ENCODE results near the gene PRKCE. TPM values are rescaled to one million over a fixed set of nuclear protein-coding genes. Genes with fewer than 3 reads are reported as not detected.

PRKCE gene
- total RNA-seq, 1 experiment from 2014 or later = 10.3 TPM

DNA sequence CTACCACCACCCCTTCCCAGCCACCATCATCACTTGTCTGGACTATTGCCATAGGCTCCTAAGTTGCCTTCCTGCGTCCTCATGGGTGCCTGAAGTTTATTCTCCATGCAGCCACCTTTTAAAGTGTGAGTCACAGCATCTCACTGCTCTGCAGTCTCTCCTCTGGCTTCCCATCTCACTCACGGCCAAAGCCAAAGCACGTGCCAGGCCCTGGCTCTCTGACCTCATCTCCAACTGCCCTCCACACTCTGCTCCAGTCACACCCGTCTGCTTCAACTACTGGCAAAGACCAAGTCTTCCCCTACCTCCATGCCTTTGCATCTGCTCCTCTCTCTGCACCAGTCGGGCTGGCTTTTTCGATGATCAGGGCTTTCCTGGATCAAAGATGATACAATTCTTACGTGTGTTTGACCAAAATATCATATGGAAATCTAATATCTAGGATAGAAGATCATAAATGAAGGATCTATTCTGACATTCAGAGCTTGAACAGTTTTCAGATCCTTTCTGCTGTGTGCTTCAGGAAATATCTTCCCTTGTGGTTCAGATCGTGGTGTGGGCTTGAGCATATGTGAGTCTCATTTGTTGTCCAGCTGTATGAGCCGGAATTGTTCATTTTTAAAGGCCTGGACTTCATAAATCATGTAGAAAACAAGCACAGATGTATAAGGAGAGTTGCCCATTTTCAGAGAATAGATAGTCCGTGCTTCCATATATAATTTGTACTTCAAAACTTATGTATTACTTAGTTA, 175.6 kb downstream of the PRKCE start:
- DNase-seq (ENCODE audit: extremely low read depth, low read depth) = no peak

DNA sequence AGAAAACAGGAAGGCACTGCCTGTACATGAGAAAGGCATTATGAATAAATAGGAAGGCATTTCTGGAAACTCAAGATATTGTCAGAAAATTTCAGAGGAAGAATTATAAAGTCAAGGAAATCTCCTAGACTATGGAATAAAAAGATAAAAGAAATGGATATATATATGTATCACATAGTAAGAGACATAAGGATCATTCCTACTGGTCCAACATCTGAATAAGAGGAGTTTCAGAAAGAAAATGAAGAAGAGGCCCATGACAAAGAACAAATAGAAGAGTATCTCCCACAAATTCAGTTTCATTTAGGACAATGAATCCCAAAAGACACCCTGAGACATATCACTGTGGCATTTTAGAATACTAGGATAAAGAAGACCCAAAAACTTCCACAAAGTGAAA, 178.8 kb downstream of the PRKCE start:
- no peak for DNase-seq (ENCODE audit: extremely low read depth, low read depth)

DNA sequence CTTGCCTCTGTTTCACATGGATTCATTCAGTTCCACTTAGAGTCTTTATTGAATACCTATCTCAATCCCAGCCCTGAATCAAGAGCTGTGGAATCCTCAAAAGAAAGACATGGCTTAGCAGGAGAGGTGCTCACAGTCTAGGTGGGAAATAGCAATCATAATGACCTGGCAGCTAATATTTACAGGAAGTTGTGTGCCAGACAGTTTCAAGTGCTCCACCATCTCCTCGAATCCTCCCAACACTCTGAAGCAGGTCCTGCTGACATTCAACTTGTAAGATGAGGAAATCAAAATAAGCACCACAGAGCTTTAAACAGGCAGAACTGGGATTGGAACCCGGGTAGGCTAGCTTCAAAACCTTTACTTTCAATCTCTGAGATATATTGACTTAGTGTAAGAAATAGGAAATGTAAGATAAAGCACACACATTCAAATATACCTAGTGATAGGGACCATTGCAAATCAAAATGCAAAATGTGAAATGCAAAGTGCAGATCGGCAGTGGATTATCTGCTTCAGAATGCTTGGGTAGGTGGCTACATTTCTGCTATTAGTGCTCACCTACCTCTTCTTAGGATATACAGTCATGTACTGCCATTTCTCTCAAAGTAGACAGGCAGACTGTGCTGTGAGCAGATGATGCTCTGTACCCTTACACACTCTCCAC, 182.0 kb downstream of the PRKCE start:
- DNase-seq (ENCODE audit: extremely low read depth, low read depth) = no peak

DNA sequence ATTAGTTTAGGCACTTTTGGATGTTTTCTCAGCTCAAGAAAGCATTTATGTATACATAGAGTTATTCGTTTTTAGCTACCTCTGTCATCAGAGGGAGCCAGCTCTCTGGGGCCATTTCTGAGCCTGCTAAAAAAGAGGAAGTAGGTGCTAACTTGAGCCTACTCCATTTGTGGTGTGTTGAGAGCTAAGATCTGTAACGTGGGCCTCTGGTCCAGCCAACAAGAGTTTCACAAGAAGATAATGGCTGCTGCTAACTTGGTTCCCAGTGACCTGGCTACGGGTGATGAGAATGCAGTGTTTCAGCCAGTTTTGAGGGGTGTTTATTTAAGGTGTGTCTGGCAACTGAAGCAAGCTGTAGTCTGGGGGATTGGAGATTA, 182.5 kb downstream of the PRKCE start:
- DNase-seq (ENCODE audit: extremely low read depth, low read depth) = no peak

DNA sequence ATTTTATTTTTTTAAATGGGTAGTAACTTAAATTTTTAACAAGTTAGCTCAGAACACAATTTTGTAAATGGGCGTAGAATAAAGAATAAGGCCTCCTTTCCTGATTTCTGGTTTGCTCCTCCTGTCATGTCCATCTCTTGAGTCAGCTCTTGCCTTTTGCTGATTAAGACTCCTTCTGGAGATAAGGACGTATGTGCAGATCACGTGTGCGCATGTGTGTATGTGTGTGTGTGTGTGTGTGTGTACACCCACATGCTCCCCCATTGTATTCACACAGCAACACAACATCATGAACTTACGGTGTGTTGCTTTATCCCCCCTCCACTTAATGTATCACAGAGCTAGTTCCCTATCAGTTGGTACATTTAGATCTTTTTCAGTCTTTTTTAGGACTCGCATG, 182.9 kb downstream of the PRKCE start:
- DNase-seq (ENCODE audit: extremely low read depth, low read depth) = no peak

DNA sequence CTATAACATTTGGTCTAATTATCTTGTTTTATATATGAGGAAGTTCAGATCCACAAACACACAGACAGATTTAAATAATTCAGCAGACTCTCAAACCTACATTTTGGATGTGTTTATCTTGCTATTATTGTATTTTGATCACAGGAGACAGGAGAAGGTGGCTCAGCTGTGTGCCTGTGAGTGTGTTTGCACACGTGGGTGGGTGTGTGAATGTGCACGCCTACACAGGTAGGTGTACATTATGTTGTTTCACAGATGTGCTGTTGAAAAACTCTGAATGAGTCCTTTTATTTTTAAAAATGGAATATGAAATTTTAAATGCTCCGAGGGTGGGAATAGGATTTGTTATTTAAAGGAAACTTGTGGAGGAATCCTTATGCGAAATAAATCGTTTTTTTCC, 183.4 kb downstream of the PRKCE start:
- DNase-seq (ENCODE audit: extremely low read depth, low read depth) = no peak

DNA sequence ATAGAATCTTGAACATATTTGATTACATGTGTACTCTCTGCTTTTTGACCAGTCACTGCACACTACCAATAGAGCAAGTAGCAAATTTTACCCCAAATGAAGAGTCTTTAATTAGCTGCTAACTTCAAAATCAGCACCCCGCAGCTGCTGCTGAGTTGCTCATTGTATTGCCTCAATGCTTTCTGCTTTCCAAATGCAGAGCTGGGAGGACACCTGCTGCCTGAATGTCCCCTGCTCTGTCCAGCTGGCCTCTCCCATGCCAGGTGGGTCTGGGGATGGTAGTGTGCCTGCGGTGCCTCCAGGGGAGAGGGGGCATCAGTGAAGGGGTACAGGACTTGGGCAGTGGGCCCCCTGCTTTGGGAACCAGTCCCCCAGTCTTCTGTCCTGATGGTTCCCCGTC, 184.8 kb downstream of the PRKCE start:
- DNase-seq (ENCODE audit: extremely low read depth, low read depth) = no peak

DNA sequence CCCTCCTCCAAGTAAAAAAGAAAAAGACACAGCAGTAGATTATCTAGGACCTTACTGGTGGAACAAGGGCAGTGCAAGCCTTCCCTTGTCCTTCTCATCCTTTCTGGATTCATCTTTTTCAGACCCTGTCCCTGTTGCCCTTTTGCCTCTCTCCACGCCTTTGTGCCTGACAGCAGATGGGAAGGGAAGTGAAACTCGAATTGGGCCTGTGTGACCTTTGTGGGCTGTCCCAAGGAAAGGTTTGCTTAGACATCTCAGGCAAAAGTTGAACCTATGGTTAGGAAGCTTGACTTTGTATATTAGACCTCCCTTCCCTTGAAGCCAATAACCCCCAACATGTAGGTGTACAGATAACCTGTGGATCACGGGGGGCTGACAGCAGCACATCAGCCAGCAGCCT, 185.3 kb downstream of the PRKCE start:
- no peak for DNase-seq (ENCODE audit: extremely low read depth, low read depth)

DNA sequence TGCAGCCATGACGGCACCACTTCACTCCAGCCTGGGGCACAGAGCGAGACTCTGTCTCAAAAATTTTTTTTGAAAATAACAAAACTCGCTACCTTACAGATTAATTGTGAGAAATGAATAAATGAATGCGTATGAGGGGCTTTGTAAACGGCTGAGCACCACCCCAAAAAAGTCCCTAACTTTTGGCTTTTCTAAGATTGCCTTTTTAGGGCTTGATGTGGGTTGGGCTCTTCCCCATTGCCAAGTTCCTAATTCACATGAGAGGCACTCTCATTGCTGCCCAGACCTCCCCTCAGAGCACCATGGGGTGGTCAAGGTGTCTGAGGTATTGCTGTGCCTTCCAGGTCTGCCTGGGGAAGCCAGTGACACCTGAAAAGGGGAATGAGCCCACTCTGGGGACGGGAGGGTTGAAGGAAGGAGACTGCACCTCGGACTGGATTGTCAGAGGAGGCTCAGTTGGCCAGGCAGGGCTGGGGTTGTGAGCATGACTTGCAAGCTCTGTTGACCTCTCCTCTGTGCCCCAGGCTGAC, 186.4 kb downstream of the PRKCE start:
- DNase-seq (ENCODE audit: extremely low read depth, low read depth) = no peak

DNA sequence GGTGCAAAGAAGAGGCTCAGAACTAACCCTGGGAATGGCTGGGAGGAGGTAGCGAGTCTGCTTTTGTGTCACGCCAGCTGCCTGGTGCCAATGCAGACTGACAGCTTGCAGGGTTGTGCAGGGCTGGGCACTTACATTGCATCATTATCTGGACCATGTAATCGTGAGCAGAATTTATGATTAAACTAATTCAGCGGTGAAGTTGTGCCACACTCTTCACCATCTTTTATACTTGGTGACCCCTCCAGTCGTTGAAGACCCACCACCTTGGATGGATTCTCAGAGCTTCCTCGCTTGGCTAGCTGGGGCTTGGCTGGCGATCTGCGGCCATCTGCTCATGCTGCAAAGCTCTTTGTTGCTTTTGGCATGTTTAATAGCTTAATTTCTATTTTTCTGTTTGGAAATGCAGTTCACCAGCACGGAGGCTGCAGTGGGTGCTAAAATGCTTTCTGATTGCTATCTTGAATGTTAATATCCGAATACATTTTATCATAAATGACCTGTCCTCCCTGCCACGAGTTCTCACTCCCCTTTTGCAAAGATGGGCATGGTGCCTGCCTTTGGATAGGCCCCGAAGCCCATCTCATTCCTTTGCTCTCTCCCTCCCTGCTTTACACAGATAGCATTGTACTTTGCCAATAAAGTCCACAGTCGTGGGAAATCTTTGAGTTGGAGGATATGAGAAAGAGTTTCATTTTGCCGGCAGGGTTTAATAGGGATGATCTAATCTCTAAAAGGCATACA, 188.2 kb downstream of the PRKCE start:
- no peak for DNase-seq (ENCODE audit: extremely low read depth, low read depth)

DNA sequence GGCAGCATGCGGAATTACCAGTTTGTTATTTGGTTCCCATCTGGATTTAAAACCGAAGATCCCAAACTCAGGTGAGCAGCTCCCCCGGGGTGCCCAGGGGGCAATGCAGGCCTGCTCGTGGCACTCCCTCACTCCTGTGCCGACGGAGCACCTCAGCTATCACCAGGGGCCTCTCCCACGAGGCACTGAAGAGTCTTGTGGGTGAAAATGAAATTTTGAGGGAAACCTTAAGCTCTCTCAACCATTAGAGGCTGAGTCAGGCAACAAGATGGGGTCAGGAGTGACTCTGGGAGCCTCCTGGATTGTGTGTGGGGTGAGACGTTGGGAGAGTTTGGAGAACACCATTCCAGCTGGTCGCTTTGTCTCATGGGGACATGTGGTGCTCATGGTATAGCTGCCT, 189.0 kb downstream of the PRKCE start:
- DNase-seq (ENCODE audit: extremely low read depth, low read depth) = no peak

DNA sequence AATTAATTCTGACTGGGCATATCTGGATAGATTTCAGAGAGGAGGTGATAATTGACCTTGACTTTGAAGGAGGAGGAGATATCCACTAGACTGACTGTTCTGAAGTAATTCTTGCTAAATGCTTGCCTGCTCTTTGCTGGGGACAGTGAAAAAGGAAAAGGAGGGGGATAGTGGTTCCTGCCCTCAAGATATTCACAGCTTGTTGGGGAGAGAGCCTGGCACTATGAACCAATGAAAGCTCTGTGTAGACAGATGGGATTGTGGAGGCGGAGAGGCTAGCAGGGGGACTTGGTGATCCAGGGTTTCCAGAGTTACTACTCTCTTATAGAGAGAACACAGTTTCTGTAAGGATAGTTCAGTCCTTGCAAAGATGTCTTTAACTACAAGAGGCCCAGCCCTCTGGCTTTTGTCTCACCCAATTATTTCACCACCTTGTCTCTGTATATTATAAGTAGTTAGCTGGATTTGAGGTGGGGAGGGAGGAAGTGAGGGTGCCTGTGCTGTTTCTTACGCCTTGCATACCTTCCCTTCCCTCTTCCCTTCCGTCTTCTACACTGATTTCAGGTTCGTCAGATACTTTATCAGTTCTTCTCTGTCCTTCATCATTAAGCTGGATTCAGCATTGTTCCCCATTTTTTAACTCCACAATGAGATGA, 190.4 kb downstream of the PRKCE start:
- DNase-seq (ENCODE audit: extremely low read depth, low read depth) = no peak

DNA sequence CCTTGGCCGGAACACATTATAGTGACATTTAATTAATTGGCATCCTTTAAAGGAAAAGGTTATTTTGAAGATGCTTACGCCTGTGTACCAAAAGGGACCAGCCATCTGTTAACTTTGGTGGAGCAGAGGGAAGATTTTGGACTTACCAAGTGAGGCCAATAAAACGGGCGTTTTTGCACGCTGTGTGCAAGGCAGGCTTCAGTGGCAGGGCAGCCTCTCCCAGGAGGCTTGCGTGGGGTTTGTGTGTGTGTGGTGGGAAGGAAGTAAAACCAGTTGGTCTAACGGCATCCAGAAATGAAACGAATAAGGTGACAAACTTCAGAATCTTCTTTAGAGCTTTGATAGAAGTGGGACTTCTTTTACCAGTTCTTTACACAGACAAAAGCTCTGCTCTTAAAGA, 191.7 kb downstream of the PRKCE start:
- DNase-seq (ENCODE audit: extremely low read depth, low read depth) = no peak

DNA sequence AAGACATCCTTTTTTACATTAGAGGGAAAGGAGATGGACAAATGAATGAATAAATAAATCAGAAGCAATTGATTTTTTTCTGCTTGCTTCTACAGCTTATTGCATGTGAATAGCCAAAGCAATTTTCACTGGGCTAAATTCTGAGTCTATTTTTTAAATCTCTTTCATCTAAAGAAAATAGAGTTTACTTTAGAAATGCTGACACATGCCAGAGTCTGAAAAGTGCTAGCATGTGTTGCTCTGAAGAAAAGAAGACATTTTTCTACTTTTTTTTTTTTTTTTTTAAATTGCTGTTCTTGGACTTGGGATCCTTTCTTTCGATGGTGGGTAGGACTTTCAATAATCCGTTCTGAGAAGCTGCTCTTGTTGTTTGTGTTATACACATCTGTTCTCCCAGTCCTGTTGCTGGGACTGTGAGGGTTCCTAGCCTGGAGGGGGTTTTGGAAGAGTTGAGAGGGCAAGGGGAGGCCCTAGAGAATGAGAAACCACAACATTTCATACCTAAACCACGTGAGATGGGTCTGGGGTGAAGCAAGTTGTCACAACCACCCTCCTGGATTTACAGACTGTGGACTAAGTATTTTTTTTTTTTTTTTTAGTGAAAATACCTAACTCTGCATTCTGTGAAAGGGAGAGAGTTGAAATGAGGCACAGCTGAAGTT, 193.5 kb downstream of the PRKCE start:
- no peak for DNase-seq (ENCODE audit: extremely low read depth, low read depth)

DNA sequence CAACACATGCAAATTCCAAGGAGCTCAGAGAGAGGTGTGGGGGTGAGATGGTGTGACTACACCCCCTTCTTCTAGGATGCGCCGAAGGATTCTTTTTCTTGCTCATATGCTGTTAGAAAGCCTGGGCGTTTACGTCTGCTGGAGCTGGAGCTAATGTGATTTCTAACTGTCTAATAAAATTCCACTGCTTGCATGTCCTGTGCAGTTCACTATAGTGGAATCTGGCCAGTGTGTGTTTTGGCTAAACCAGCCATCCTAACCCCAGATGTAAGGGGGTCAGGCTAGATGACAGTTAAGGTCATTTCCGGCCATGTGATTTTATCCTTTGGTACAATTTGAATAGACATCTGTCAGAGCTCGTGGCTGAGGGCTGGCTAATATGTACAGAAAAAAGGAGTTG, 194.1 kb downstream of the PRKCE start:
- DNase-seq (ENCODE audit: extremely low read depth, low read depth) = no peak

DNA sequence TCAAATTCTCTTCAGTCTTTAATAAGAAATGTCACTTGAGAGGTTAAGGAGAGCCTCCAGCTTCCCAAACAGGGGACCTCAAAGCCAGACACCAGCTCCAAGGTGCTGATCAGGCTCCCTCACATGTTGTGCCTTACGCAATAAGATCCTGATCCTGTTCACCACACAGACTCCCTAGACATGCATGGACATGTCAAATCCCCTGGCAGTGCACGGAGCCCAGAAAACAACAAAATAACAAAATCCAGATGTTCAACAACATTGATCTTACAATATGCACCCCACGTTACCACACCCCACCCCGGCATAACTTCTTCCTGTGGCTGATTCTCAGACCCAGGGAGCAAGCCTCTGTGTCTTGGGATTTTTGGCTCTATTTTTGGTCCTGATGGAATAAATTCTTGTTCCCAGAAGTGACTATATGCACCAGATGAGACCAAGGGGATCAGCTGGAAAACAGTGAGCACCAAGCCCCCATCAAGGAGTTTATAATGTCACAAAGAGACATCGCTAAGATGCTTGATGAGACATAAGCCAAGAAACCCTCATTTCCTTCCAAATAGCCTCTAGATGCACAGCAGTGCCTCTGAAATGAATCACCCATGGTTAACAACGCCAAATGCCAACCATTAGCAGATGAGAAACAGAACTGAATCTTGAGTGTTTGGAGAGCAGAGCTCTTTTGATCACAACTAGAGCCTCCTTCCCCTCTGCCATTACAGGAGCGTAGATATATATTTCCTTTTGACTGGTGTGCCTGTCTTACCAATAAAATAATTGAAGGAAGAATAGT, 198.2 kb downstream of the PRKCE start:
- DNase-seq (ENCODE audit: extremely low read depth, low read depth) = no peak

DNA sequence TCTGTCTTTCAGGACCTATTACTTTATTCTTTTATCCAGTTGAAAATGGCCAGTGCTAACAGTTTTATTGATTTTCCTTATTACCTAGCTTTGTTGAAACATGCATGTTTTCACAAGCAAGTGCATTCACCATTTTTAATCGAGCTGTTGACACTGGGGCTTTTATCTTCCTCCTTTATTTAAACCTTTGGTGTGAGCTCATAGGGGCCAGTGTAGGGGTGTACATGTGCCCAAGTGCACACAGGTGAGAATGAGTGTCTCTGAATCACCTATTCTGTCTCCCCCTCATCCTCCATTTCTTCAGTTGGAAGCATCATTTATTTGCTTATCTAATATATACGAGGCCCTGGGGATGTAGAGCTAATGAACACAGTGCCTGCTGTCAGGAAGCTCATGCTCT, 199.1 kb downstream of the PRKCE start:
- DNase-seq (ENCODE audit: extremely low read depth, low read depth) = no peak

DNA sequence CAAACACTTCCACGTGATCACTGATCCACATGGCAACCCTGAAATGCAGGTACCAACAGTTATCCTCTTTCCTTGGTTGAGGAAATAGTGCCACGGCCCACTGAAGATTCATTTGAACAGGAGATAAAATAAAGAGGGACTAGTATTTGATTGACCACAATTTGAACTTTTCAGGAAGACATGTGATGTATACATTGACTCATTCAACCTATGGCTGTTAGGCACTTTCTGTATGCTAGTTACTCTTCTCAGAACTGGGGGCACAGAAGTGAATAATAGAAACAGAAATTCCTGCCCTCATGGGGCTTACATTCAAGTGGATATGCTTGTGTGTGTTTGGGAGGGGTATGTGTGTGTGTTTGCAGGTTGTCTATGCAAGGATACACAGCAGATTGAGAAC, 199.6 kb downstream of the PRKCE start:
- no peak for DNase-seq (ENCODE audit: extremely low read depth, low read depth)

DNA sequence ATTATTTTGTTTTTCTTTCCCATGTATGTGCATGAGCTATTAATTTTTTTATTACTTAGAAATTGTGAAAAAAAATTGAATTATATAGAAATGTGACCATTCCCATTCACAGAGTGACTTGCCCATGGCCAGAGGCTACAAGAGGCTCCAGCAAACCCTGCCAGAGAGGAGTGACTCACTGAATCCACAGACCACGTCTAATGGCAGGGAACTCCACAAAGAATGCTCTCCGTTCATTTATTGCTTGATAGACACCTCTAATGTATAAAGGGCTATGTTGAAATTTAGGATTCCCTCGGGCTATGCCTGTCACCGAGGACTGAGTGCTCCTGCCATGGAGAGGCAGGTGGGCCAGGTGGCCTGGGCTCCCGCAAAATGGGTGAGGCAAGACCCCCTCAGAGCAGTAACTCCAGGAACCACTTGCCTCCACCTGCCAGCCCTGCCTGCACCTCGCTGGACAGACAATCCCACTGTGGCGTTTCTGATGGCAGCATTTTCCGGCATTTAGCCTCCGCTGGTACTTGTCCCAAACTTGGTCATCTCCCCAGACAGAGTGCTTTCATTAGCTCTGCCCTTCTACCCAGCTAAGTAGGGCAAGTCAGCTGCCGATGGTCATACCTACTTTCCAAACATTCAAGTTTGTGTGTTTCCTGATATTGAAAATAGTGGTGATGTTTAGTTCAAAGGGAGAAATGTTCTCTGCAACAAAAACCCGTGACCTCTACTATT, 200.3 kb downstream of the PRKCE start:
- no peak for DNase-seq (ENCODE audit: extremely low read depth, low read depth)

All from NCI-H460 (cell line).